ENCODE results near the gene BARHL1.
"Not testable (repeated sequence)": the region's sequence is repeated elsewhere in the genome, so short reads cannot be mapped to it uniquely, and the experiment has no call there.

The BARHL1 gene

GRCh38 chr9:132557159-132557558 is 25.2 kb upstream of the BARHL1 start:
- no peak for DNase-seq (ENCODE audit: low read depth)
- H3K9me3 ChIP-seq (ENCODE audit: control insufficient read depth, low read length) = peaks cover 18% of the 10 kb centered on the region
- H3K4me3 ChIP-seq (ENCODE audit: low read length) = no peak overlapping the region
- H3K9ac ChIP-seq (ENCODE audit: low read length) = no peak overlapping the region
- H3K36me3 ChIP-seq (ENCODE audit: control insufficient read depth, insufficient read depth, low read length, severe bottlenecking) = no peaks in the 10 kb centered on the region
- H3K4me1 ChIP-seq (ENCODE audit: control insufficient read depth, insufficient read depth, low read length) = no peaks in the 10 kb centered on the region
- H3K27me3 ChIP-seq (replicated peaks; ENCODE audit: control insufficient read depth, insufficient read depth, low read length) = peaks cover 72% of the 10 kb centered on the region

GRCh38 chr9:132559711-132560110 is 22.7 kb upstream of the BARHL1 start:
- Histone ChIP-seq H3K9me3 (ENCODE audit: control insufficient read depth, low read length) (peaks cover 10% of the 10 kb centered on the region), H3K4me1 (ENCODE audit: control insufficient read depth, insufficient read depth, low read length) (no peaks in the 10 kb centered on the region), H3K9ac (ENCODE audit: low read length) (no peak overlapping the region), H3K36me3 (ENCODE audit: control insufficient read depth, insufficient read depth, low read length, severe bottlenecking) (no peaks in the 10 kb centered on the region), H3K4me3 (ENCODE audit: low read length) (no peak overlapping the region), H3K27me3 (replicated peaks; ENCODE audit: control insufficient read depth, insufficient read depth, low read length) (peaks cover 71% of the 10 kb centered on the region)
- DNase-seq (ENCODE audit: low read depth) = no peak

- H3K4me1 ChIP-seq (ENCODE audit: control insufficient read depth, insufficient read depth, low read length) = no peaks in the 10 kb centered on the region
- peaks cover 10% of the 10 kb centered on the region for H3K9me3 ChIP-seq (ENCODE audit: control insufficient read depth, low read length)
- H3K36me3 ChIP-seq (ENCODE audit: control insufficient read depth, insufficient read depth, low read length, severe bottlenecking) = no peaks in the 10 kb centered on the region
- no peak for DNase-seq (ENCODE audit: low read depth)
- H3K27me3 ChIP-seq (replicated peaks; ENCODE audit: control insufficient read depth, insufficient read depth, low read length) = peaks cover 68% of the 10 kb centered on the region
- no peak overlapping the region for H3K4me3 ChIP-seq (ENCODE audit: low read length)
- H3K9ac ChIP-seq (ENCODE audit: low read length) = no peak overlapping the region
These were observed 21.7 kb upstream of the BARHL1 start for GRCh38 chr9:132560616-132561202.

GRCh38 chr9:132562306-132562573 is 20.2 kb upstream of the BARHL1 start:
- H3K27me3 ChIP-seq (replicated peaks; ENCODE audit: control insufficient read depth, insufficient read depth, low read length) = peaks cover 68% of the 10 kb centered on the region
- DNase-seq (ENCODE audit: low read depth) = no peak
- H3K9ac ChIP-seq (ENCODE audit: low read length) = no peak overlapping the region
- H3K9me3 ChIP-seq (ENCODE audit: control insufficient read depth, low read length) = peaks cover 10% of the 10 kb centered on the region
- no peaks in the 10 kb centered on the region for H3K36me3 ChIP-seq (ENCODE audit: control insufficient read depth, insufficient read depth, low read length, severe bottlenecking)
- H3K4me3 ChIP-seq (ENCODE audit: low read length) = no peak overlapping the region
- no peaks in the 10 kb centered on the region for H3K4me1 ChIP-seq (ENCODE audit: control insufficient read depth, insufficient read depth, low read length)

- no peak overlapping the region for H3K9ac ChIP-seq (ENCODE audit: low read length)
- no peak overlapping the region for H3K4me3 ChIP-seq (ENCODE audit: low read length)
- peaks cover 11% of the 10 kb centered on the region for H3K9me3 ChIP-seq (ENCODE audit: control insufficient read depth, low read length)
- peaks cover 66% of the 10 kb centered on the region for H3K27me3 ChIP-seq (replicated peaks; ENCODE audit: control insufficient read depth, insufficient read depth, low read length)
- no peak for DNase-seq (ENCODE audit: low read depth)
- H3K4me1 ChIP-seq (ENCODE audit: control insufficient read depth, insufficient read depth, low read length) = no peaks in the 10 kb centered on the region
- H3K36me3 ChIP-seq (ENCODE audit: control insufficient read depth, insufficient read depth, low read length, severe bottlenecking) = no peaks in the 10 kb centered on the region
These were observed 17.9 kb upstream of the BARHL1 start for GRCh38 chr9:132564526-132564925.

GRCh38 chr9:132568787-132569186 is 13.6 kb upstream of the BARHL1 start:
- H3K27me3 ChIP-seq (replicated peaks; ENCODE audit: control insufficient read depth, insufficient read depth, low read length) = peaks cover 53% of the 10 kb centered on the region
- H3K9ac ChIP-seq (ENCODE audit: low read length); DNase-seq (ENCODE audit: low read depth); H3K9me3 ChIP-seq (ENCODE audit: control insufficient read depth, low read length); H3K4me1 ChIP-seq (ENCODE audit: control insufficient read depth, insufficient read depth, low read length); H3K4me3 ChIP-seq (ENCODE audit: low read length); H3K36me3 ChIP-seq (ENCODE audit: control insufficient read depth, insufficient read depth, low read length, severe bottlenecking): not testable (repeated sequence)

GRCh38 chr9:132571806-132572600 is 10.4 kb upstream of the BARHL1 start:
- peaks cover 4% of the 10 kb centered on the region for H3K9me3 ChIP-seq (ENCODE audit: control insufficient read depth, low read length)
- no peak overlapping the region for H3K4me3 ChIP-seq (ENCODE audit: low read length)
- peaks cover 47% of the 10 kb centered on the region for H3K27me3 ChIP-seq (replicated peaks; ENCODE audit: control insufficient read depth, insufficient read depth, low read length)
- no peak overlapping the region for H3K9ac ChIP-seq (ENCODE audit: low read length)
- DNase-seq (ENCODE audit: low read depth) = no peak
- H3K4me1 ChIP-seq (ENCODE audit: control insufficient read depth, insufficient read depth, low read length) = no peaks in the 10 kb centered on the region
- no peaks in the 10 kb centered on the region for H3K36me3 ChIP-seq (ENCODE audit: control insufficient read depth, insufficient read depth, low read length, severe bottlenecking)

- H3K9ac ChIP-seq (ENCODE audit: low read length) = no peak overlapping the region
- H3K27me3 ChIP-seq (replicated peaks; ENCODE audit: control insufficient read depth, insufficient read depth, low read length) = peaks cover 49% of the 10 kb centered on the region
- H3K36me3 ChIP-seq (ENCODE audit: control insufficient read depth, insufficient read depth, low read length, severe bottlenecking) = no peaks in the 10 kb centered on the region
- no peak overlapping the region for H3K4me3 ChIP-seq (ENCODE audit: low read length)
- DNase-seq (ENCODE audit: low read depth) = peak; percentile 20
- H3K4me1 ChIP-seq (ENCODE audit: control insufficient read depth, insufficient read depth, low read length) = no peaks in the 10 kb centered on the region
- no peaks in the 10 kb centered on the region for H3K9me3 ChIP-seq (ENCODE audit: control insufficient read depth, low read length)
These were observed 9.5 kb upstream of the BARHL1 start for GRCh38 chr9:132572921-132573320.

GRCh38 chr9:132575005-132575609 is 7.3 kb upstream of the BARHL1 start:
- Histone ChIP-seq H3K27me3 (replicated peaks; ENCODE audit: control insufficient read depth, insufficient read depth, low read length) (peaks cover 65% of the 10 kb centered on the region), H3K36me3 (ENCODE audit: control insufficient read depth, insufficient read depth, low read length, severe bottlenecking) (no peaks in the 10 kb centered on the region), H3K4me1 (ENCODE audit: control insufficient read depth, insufficient read depth, low read length) (no peaks in the 10 kb centered on the region), H3K4me3 (ENCODE audit: low read length) (no peak overlapping the region), H3K9me3 (ENCODE audit: control insufficient read depth, low read length) (peaks cover 3% of the 10 kb centered on the region), H3K9ac (ENCODE audit: low read length) (no peak overlapping the region)
- peak; percentile 87 for DNase-seq (ENCODE audit: low read depth)

GRCh38 chr9:132575811-132576210 is 6.6 kb upstream of the BARHL1 start:
- Histone ChIP-seq H3K4me1 (ENCODE audit: control insufficient read depth, insufficient read depth, low read length) (no peaks in the 10 kb centered on the region), H3K4me3 (ENCODE audit: low read length) (no peak overlapping the region)

GRCh38 chr9:132577119-132577518 is 5.3 kb upstream of the BARHL1 start:
- H3K4me1 ChIP-seq (ENCODE audit: control insufficient read depth, insufficient read depth, low read length) = peaks cover 3% of the 10 kb centered on the region
- H3K27me3 ChIP-seq (replicated peaks; ENCODE audit: control insufficient read depth, insufficient read depth, low read length) = peaks cover 67% of the 10 kb centered on the region
- peaks cover 3% of the 10 kb centered on the region for H3K9me3 ChIP-seq (ENCODE audit: control insufficient read depth, low read length)
- no peak overlapping the region for H3K4me3 ChIP-seq (ENCODE audit: low read length)
- no peak for DNase-seq (ENCODE audit: low read depth)
- no peak overlapping the region for H3K9ac ChIP-seq (ENCODE audit: low read length)
- no peaks in the 10 kb centered on the region for H3K36me3 ChIP-seq (ENCODE audit: control insufficient read depth, insufficient read depth, low read length, severe bottlenecking)

More at GRCh38 chr9:132575811-132576210, 6.6 kb upstream of the BARHL1 start:
- no peak overlapping the region for H3K9ac ChIP-seq (ENCODE audit: low read length)
- no peak for DNase-seq (ENCODE audit: low read depth)
- peaks cover 3% of the 10 kb centered on the region for H3K9me3 ChIP-seq (ENCODE audit: control insufficient read depth, low read length)
- H3K36me3 ChIP-seq (ENCODE audit: control insufficient read depth, insufficient read depth, low read length, severe bottlenecking) = no peaks in the 10 kb centered on the region
- H3K27me3 ChIP-seq (replicated peaks; ENCODE audit: control insufficient read depth, insufficient read depth, low read length) = peaks cover 63% of the 10 kb centered on the region

Measured in adipocyte (in vitro differentiated cells).